Endothelial cell of umbilical vein (primary cell): Measurements from ENCODE around the gene DPYSL4. TPM values are rescaled to one million over a fixed set of nuclear protein-coding genes. Genes with fewer than 3 reads are reported as not detected.

Source experiments
- BruUV-seq: library from RNA; stranded (reverse); fragments of 400-500 nt; replicated peaks from 2 replicates; lab custom pipeline; 2021; lab: Mats Ljungman, UMichigan
- CTCF ChIA-PET: fragments of 300-600, 350-600 bp; sonication (Branson Sonifier 250); formaldehyde crosslinking; loops from one replicate; lab custom pipeline; 2021; ENCODE audit warnings: antibody characterized with exemption, inconsistent platforms; lab: Charles Lee
- POLR2A ChIA-PET: fragments of 300-600, 350-600 bp; sonication (Branson Sonifier 250); formaldehyde crosslinking; loops from one replicate; lab custom pipeline; 2021; ENCODE audit warnings: antibody characterized with exemption, inconsistent platforms; lab: Charles Lee
- DNase-seq: peaks from one replicate; pipeline ENCODE4 v3.0.0-alpha.2; 2011; ENCODE audit warnings: low read depth, low spot score
- FAIRE-seq: peaks from 2 replicates; lab custom pipeline; 2011; peaks lifted over from hg19 to GRCh38; lab: Jason Lieb, UNC
- H2AFZ ChIP-seq: 2 replicates; pipeline ENCODE4 v1.6.0; 2012; ENCODE audit warnings: low read depth, low read length, control low read depth, inconsistent platforms
- H3K27ac ChIP-seq: 2 replicates; pipeline ENCODE4 v1.5.1; 2011; ENCODE audit warnings: low read depth, mild to moderate bottlenecking, control low read depth, low read length, moderate library complexity; ENCODE audit not compliant: insufficient read depth
- H3K27me3 ChIP-seq, 2 experiments: 2 replicates each; pipeline versions ENCODE4 v1.6.0 to v1.6.1; 2011; ENCODE audit warnings: low read length in 2 of 2, mixed read lengths in 1 of 2; ENCODE audit not compliant: control insufficient read depth in 2 of 2, insufficient read depth in 2 of 2
- H3K36me3 ChIP-seq, 2 experiments: 2 replicates in 1 of 2; 3 replicates in 1 of 2; pipeline ENCODE4 v1.5.1; 2011; ENCODE audit warnings: low read length in 2 of 2, mild to moderate bottlenecking in 1 of 2, moderate library complexity in 1 of 2; ENCODE audit not compliant: control insufficient read depth in 2 of 2, insufficient read depth in 2 of 2; ENCODE audit errors: extremely low read depth in 1 of 2
- H3K4me1 ChIP-seq: 3 replicates; pipeline ENCODE4 v1.5.1; 2011; ENCODE audit warnings: mild to moderate bottlenecking, low read length; ENCODE audit not compliant: control insufficient read depth, insufficient read depth; ENCODE audit errors: extremely low read depth
- H3K4me2 ChIP-seq: 2 replicates; pipeline ENCODE4 v1.6.1; 2011; ENCODE audit warnings: low read length, control low read depth, mixed read lengths; ENCODE audit not compliant: insufficient read depth
- H3K4me3 ChIP-seq, 3 experiments: fragments of 200-600 bp in 1 of 3; sonication (generic), shearing (Covaris generic) in 1 of 3; replicated peaks in 1 of 3; 2 replicates each; pipeline ENCODE4 v1.5.1; 2011 to 2016; ENCODE audit warnings: control low read depth in 3 of 3, low read length in 3 of 3, mild to moderate bottlenecking in 2 of 3, inconsistent platforms in 1 of 3, low read depth in 1 of 3, moderate library complexity in 1 of 3; ENCODE audit not compliant: insufficient read depth in 1 of 3
- H3K79me2 ChIP-seq: 2 replicates; pipeline ENCODE4 v1.6.0; 2012; ENCODE audit warnings: low read length, inconsistent platforms; ENCODE audit not compliant: control insufficient read depth, insufficient read depth
- H3K9ac ChIP-seq: replicated peaks from 2 replicates; pipeline ENCODE3; 2011; ENCODE audit warnings: low read length, control low read depth; ENCODE audit not compliant: insufficient read depth; ENCODE audit errors: extremely low read depth
- H3K9me1 ChIP-seq: replicated peaks from 3 replicates; pipeline ENCODE4 v1.6.0; 2011; ENCODE audit warnings: mild to moderate bottlenecking, low read length; ENCODE audit not compliant: control insufficient read depth, insufficient read depth; ENCODE audit errors: extremely low read depth
- H3K9me3 ChIP-seq: replicated peaks from 2 replicates; pipeline ENCODE4 v1.5.1; 2012; ENCODE audit warnings: low read length, inconsistent platforms; ENCODE audit not compliant: control insufficient read depth, insufficient read depth
- H4K20me1 ChIP-seq: replicated peaks from 2 replicates; pipeline ENCODE3; 2011; ENCODE audit warnings: mild to moderate bottlenecking, low read length; ENCODE audit not compliant: control insufficient read depth, insufficient read depth; ENCODE audit errors: extremely low read depth
- EZH2 ChIP-seq: IDR thresholded peaks from 2 replicates; pipeline ENCODE4 v1.6.1; 2012; ENCODE audit warnings: borderline replicate concordance, low read depth, mild to moderate bottlenecking, moderate library complexity, low read length, inconsistent platforms; ENCODE audit not compliant: severe bottlenecking
- FOS ChIP-seq: IDR thresholded peaks from 2 replicates; pipeline ENCODE4 v1.6.1; 2011; ENCODE audit warnings: mild to moderate bottlenecking, low read length, moderate library complexity, borderline replicate concordance; ENCODE audit not compliant: insufficient read depth
- GATA2 ChIP-seq: IDR thresholded peaks from 2 replicates; pipeline ENCODE4 v1.7.0; 2011; ENCODE audit warnings: low read depth, mild to moderate bottlenecking, moderate library complexity, mixed read lengths, low read length; ENCODE audit not compliant: insufficient read length, insufficient read depth
- JUN ChIP-seq: IDR thresholded peaks from 2 replicates; pipeline ENCODE4 v1.6.1; 2011; ENCODE audit warnings: borderline replicate concordance, low read depth; ENCODE audit not compliant: insufficient read length, insufficient read depth
- MAX ChIP-seq: IDR thresholded peaks from 2 replicates; pipeline ENCODE4 v1.6.1; 2011; ENCODE audit not compliant: insufficient read depth, insufficient read length
- MYC ChIP-seq: IDR thresholded peaks from one replicate; pipeline ENCODE4 v1.6.1; 2011; ENCODE audit warnings: mild to moderate bottlenecking, low read depth, low read length
- POLR2A ChIP-seq: IDR thresholded peaks from 2 replicates; pipeline ENCODE4 v1.6.1; 2012; ENCODE audit warnings: low read depth, mild to moderate bottlenecking, control low read depth, low read length
- dilution Hi-C: fragments of 300-500 bp; cut with MboI; formaldehyde crosslinking; loops from one replicate; pipeline ENCODE4 v1.15.0; 2019; ENCODE audit warnings: low sequenced_read_pairs; ENCODE audit not compliant: extremely low pct_ligation_motif_present
- intact Hi-C: fragments of 100-400 bp; cut with micrococcal nuclease; formaldehyde crosslinking; loops from one replicate; pipeline ENCODE4 v1.10.0; 2022
- polyA plus RNA-seq, 4 experiments: library from polyadenylated mRNA; depleted of rRNA in 3 of 4; stranded (reverse) in 3 of 4; unstranded in 1 of 4; fragments of >200 nt; gene quantifications; 2 replicates each; pipeline versions ENCODE4 v1.2.1 to v1.2.3, GENCODE V29; 2011 to 2012; ENCODE audit warnings: missing spikeins in 1 of 4
- total RNA-seq: library from RNA; stranded (reverse); gene quantifications from 2 replicates; pipeline ENCODE4 v1.2.3, GENCODE V29; 2021
- TF ChIP-seq, protein P1 (sequence below), 2 donors: IDR thresholded peaks; 1 replicate in 1 of 2; 2 replicates in 1 of 2; pipeline ENCODE4 v1.5.1; 2011; ENCODE audit warnings: low read length in 2 of 2, mild to moderate bottlenecking in 2 of 2, moderate library complexity in 2 of 2, control low read depth in 1 of 2, inconsistent platforms in 1 of 2, low read depth in 1 of 2; ENCODE audit not compliant: insufficient read depth in 1 of 2; ENCODE audit errors: extremely low read depth in 1 of 2

Gene DPYSL4
- total and polyA plus RNA-seq, 2 donors (not counting 3 experiments of a cell fraction or from before 2014, with no cell fraction given) = 27.1 to 60.0 TPM

DNA sequence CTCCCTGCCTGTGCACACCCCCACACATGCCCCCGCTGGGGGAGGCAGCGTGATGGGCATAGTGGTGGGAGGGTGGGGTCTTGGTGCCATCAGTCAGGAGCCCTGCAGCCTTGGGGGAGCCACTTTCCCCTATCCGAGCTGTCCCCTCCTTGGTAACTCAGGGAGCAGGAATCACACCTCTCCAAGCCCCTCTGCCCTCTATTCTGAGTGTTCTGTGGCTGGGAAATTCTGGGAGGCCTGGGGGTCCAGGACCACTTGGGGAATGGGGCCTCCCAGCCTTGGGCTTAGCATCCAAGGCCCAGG is 11.3 kb downstream of the DPYSL4 start:
- Histone ChIP-seq H2AFZ (no peak overlapping the region), H3K4me2 (no peak overlapping the region), H3K36me3 (peaks cover 0 to 3% of the 10 kb centered on the region in 2 experiments), H3K27ac (no peak overlapping the region), H3K9me1 (no peaks in the 10 kb centered on the region), H3K4me3 (no peak overlapping the region), H3K79me2 (no peaks in the 10 kb centered on the region), H4K20me1 (no peaks in the 10 kb centered on the region), H3K27me3 (no peaks in the 10 kb centered on the region), H3K9ac (no peak overlapping the region), H3K4me1 (no peaks in the 10 kb centered on the region), H3K9me3 (no peaks in the 10 kb centered on the region)
- POLR2A ChIA-PET = no interaction called here
- CTCF ChIA-PET = no interaction called here
- intact Hi-C loops = no loop called here
- no TSS peak for BruUV-seq
- TF ChIP-seq, protein P1, sequence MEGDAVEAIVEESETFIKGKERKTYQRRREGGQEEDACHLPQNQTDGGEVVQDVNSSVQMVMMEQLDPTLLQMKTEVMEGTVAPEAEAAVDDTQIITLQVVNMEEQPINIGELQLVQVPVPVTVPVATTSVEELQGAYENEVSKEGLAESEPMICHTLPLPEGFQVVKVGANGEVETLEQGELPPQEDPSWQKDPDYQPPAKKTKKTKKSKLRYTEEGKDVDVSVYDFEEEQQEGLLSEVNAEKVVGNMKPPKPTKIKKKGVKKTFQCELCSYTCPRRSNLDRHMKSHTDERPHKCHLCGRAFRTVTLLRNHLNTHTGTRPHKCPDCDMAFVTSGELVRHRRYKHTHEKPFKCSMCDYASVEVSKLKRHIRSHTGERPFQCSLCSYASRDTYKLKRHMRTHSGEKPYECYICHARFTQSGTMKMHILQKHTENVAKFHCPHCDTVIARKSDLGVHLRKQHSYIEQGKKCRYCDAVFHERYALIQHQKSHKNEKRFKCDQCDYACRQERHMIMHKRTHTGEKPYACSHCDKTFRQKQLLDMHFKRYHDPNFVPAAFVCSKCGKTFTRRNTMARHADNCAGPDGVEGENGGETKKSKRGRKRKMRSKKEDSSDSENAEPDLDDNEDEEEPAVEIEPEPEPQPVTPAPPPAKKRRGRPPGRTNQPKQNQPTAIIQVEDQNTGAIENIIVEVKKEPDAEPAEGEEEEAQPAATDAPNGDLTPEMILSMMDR (IDR thresholded peaks at IDR 0.05; ENCODE audit: extremely low read depth in 1 of 2, insufficient read depth in 1 of 2, low read depth in 1 of 2, low read length in 2 of 2) = no peak
- no peak for TF ChIP-seq GATA2
- TF ChIP-seq MAX = no peak
- no peak for TF ChIP-seq EZH2
- TF ChIP-seq JUN = no peak
- TF ChIP-seq FOS = no peak
- TF ChIP-seq POLR2A = no peak
- no peak for TF ChIP-seq MYC
- FAIRE-seq = no peak
- no peak for DNase-seq
- dilution Hi-C loops = no loop called here
